ENCODE data around the gene TRAF1.

TRAF1 gene

GRCh38 chr9:120942186-120943001, 15.8 kb upstream of the TRAF1 start:
- in situ Hi-C loops (cut with MboI; ENCODE audit: low sequenced_read_pairs) = loop anchor here (25.0 kb wide), 1 partner anchor 330 kb away; no protein-coding TSS in a partner anchor

GRCh38 chr9:120941046-120941770, 14.6 kb upstream of the TRAF1 start:
- in situ Hi-C loops (cut with MboI; ENCODE audit: low sequenced_read_pairs) = loop anchor here (25.0 kb wide), 1 partner anchor 329 kb away; no protein-coding TSS in a partner anchor

GRCh38 chr9:120940573-120940972, 14.0 kb upstream of the TRAF1 start:
- in situ Hi-C loops (cut with MboI; ENCODE audit: low sequenced_read_pairs) = loop anchor here (25.0 kb wide), 1 partner anchor 328 kb away; no protein-coding TSS in a partner anchor

GRCh38 chr9:120938851-120939250, 12.3 kb upstream of the TRAF1 start:
- in situ Hi-C loops (cut with MboI; ENCODE audit: low sequenced_read_pairs) = loop anchor here (25.0 kb wide), 1 partner anchor 327 kb away; no protein-coding TSS in a partner anchor

GRCh38 chr9:120937596-120937995, 11.0 kb upstream of the TRAF1 start:
- in situ Hi-C loops (cut with MboI; ENCODE audit: low sequenced_read_pairs) = loop anchor here (25.0 kb wide), 1 partner anchor 325 kb away; no protein-coding TSS in a partner anchor

- in situ Hi-C loops (cut with MboI; ENCODE audit: low sequenced_read_pairs) = loop anchor here (25.0 kb wide), 1 partner anchor 325 kb away; no protein-coding TSS in a partner anchor
Observed at GRCh38 chr9:120937127-120937526, 10.5 kb upstream of the TRAF1 start.

GRCh38 chr9:120936764-120937122, 10.1 kb upstream of the TRAF1 start:
- in situ Hi-C loops (cut with MboI; ENCODE audit: low sequenced_read_pairs) = loop anchor here (25.0 kb wide), 1 partner anchor 324 kb away; no protein-coding TSS in a partner anchor

GRCh38 chr9:120936011-120936763, 9.6 kb upstream of the TRAF1 start:
- in situ Hi-C loops (cut with MboI; ENCODE audit: low sequenced_read_pairs) = loop anchor here (25.0 kb wide), 1 partner anchor 324 kb away; no protein-coding TSS in a partner anchor

GRCh38 chr9:120935383-120935857, 8.8 kb upstream of the TRAF1 start:
- in situ Hi-C loops (cut with MboI; ENCODE audit: low sequenced_read_pairs) = loop anchor here (25.0 kb wide), 1 partner anchor 323 kb away; no protein-coding TSS in a partner anchor

GRCh38 chr9:120934281-120934680, 7.7 kb upstream of the TRAF1 start:
- in situ Hi-C loops (cut with MboI; ENCODE audit: low sequenced_read_pairs) = loop anchor here (25.0 kb wide), 1 partner anchor 322 kb away; no protein-coding TSS in a partner anchor

- in situ Hi-C loops (cut with MboI; ENCODE audit: low sequenced_read_pairs) = loop anchor here (25.0 kb wide), 1 partner anchor 321 kb away; no protein-coding TSS in a partner anchor
Observed at GRCh38 chr9:120933310-120934055, 6.9 kb upstream of the TRAF1 start.

GRCh38 chr9:120932086-120932823, 5.7 kb upstream of the TRAF1 start:
- in situ Hi-C loops (cut with MboI; ENCODE audit: low sequenced_read_pairs) = loop anchor here (25.0 kb wide), 1 partner anchor 320 kb away; no protein-coding TSS in a partner anchor

GRCh38 chr9:120931231-120932085, 4.9 kb upstream of the TRAF1 start:
- in situ Hi-C loops (cut with MboI; ENCODE audit: low sequenced_read_pairs) = loop anchor here (25.0 kb wide), 1 partner anchor 319 kb away; no protein-coding TSS in a partner anchor

GRCh38 chr9:120929229-120929791, 2.7 kb upstream of the TRAF1 start:
- in situ Hi-C loops (cut with MboI; ENCODE audit: low sequenced_read_pairs) = loop anchor here (25.0 kb wide), 1 partner anchor 317 kb away; no protein-coding TSS in a partner anchor

GRCh38 chr9:120928483-120929228, 2.1 kb upstream of the TRAF1 start:
- in situ Hi-C loops (cut with MboI; ENCODE audit: low sequenced_read_pairs) = loop anchor here (25.0 kb wide), 1 partner anchor 316 kb away; no protein-coding TSS in a partner anchor

- in situ Hi-C loops (cut with MboI; ENCODE audit: low sequenced_read_pairs) = loop anchor here (25.0 kb wide), 1 partner anchor 316 kb away; no protein-coding TSS in a partner anchor
Observed at GRCh38 chr9:120928015-120928482, 1.5 kb upstream of the TRAF1 start.
